ENCODE results near the gene PRKACA.

GRCh38 chr19:14058182-14059092 lies 59.1 kb downstream of the PRKACA start:
- no peak for TF ChIP-seq CTCF (conservative IDR thresholded peaks at IDR 0.05 in 1 of 2, IDR thresholded peaks at IDR 0.05 in 1 of 2; ENCODE audit: low read depth in 1 of 2, low read length in 2 of 2)
- no peak for TF ChIP-seq EZH2 (IDR thresholded peaks at IDR 0.05; ENCODE audit: low read length, missing control alignments)

Data from fibroblast of lung (primary cell).